Heart right ventricle (tissue), 16 donors: ENCODE results near the gene FAM222A. TPM values are rescaled to one million over a fixed set of nuclear protein-coding genes. Genes with fewer than 3 reads are reported as not detected.

Experiments
- ATAC-seq, 8 donors: fragments of 200-7000 bp; cut with Tn5 transposase; one replicate each; pipeline ENCODE4 v1.9.1; 2020; ENCODE audit warnings: mild to moderate bottlenecking in 8 of 8, moderate library complexity in 8 of 8, moderate number of reproducible peaks in 1 of 8
- DNase-seq, 2 donors: peaks; one replicate each; pipeline ENCODE4 v3.0.0-alpha.2; 2020
- H3K27ac ChIP-seq, 10 donors: fragments of 200-600 bp; sonication (generic) in 2 of 10; one replicate each; pipeline versions ENCODE4 v1.5.0 to v1.8.0; 2020 to 2022; ENCODE audit warnings: mild to moderate bottlenecking in 3 of 10
- H3K27me3 ChIP-seq, 7 donors: fragments of 200-600 bp; one replicate each; pipeline ENCODE4 v1.8.0; 2021 to 2022; ENCODE audit warnings: mild to moderate bottlenecking in 2 of 7
- H3K36me3 ChIP-seq, 9 donors: fragments of 200-600 bp; sonication (generic) in 1 of 9; one replicate each; pipeline versions ENCODE4 v1.5.0 to v1.8.0; 2020 to 2022; ENCODE audit warnings: mild to moderate bottlenecking in 2 of 9
- H3K4me1 ChIP-seq, 9 donors: fragments of 200-600 bp; sonication (generic) in 1 of 9; one replicate each; pipeline versions ENCODE4 v1.5.0 to v1.8.0; 2020 to 2022; ENCODE audit warnings: mild to moderate bottlenecking in 4 of 9
- H3K4me3 ChIP-seq, 10 donors: fragments of 200-600 bp; sonication (generic) in 2 of 10; one replicate each; pipeline versions ENCODE4 v1.5.0 to v1.8.0; 2020 to 2022; ENCODE audit warnings: mild to moderate bottlenecking in 7 of 10, moderate library complexity in 2 of 10
- H3K9me3 ChIP-seq, 11 donors: fragments of 200-600 bp in 10 of 11; sonication (generic) in 2 of 11; one replicate each; pipeline versions ENCODE4 v1.5.0 to v1.8.0; 2013 to 2022; ENCODE audit warnings: mild to moderate bottlenecking in 2 of 11, control low read depth in 1 of 11, moderate library complexity in 1 of 11
- CTCF ChIP-seq, 9 donors: fragments of 200-600 bp; sonication (generic) in 2 of 9; IDR thresholded peaks; one replicate each; pipeline versions ENCODE4 v1.5.0 to v1.8.0; 2021 to 2022; ENCODE audit warnings: antibody characterized with exemption in 9 of 9, mild to moderate bottlenecking in 5 of 9, moderate library complexity in 1 of 9
- WGBS, 2 donors: extraction: QIAGEN DNeasy Blood & Tissue Kit; methylation state at CpG; one replicate each; pipeline ENCODE4 v1.1.7; 2013; ENCODE audit warnings: inconsistent platforms in 1 of 2; 5-methylcytosine and 5-hydroxymethylcytosine counted together
- intact Hi-C, 10 donors: fragments of 100-400 bp; cut with DNase I; formaldehyde crosslinking; loops; one replicate each; pipeline versions ENCODE4 v1.11.1 to v1.14.2; 2022
- polyA plus RNA-seq, 2 donors: library from polyadenylated mRNA; stranded (reverse); fragments of 200-250 nt; gene quantifications; one replicate each; pipeline ENCODE4 v1.2.3, GENCODE V29; 2013
- total RNA-seq, 10 donors: library from RNA; stranded (reverse); fragmentation: NEBNext Ultra II Directional in 3 of 10; extraction: Animal tissue kit (Norgen Biotek cat#: 25700) in 3 of 10; gene quantifications; one replicate each; pipeline versions ENCODE4 v1.2.1 to v1.2.4, GENCODE V29; 2021 to 2023
- donor health status: Arrhythmogenic right ventricular cardiomyopathy.
- donor health status: ischemic (EF 13 %, LVEDD 7.1; RV severe dilation, severe dysfunction).
- donor health status: healthy with polysubstance abuse.
- donor health status: DM: no; HTN: yes; CAD: no.
- donor health status: DM: no; HTN: no; CAD: no.
- donor health status: ischemic (EF 25% LVEDD 6.9; RV normal size, moderate dysfunction).
- donor health status: ischemic (EF 25% LVEDD 5.7; RV mildly dilated, moderate dysfunction).
- donor health status: healthy.
- donor health status: DM: yes; HTN: yes; CAD: no.
- donor health status: Ischemic cardiomyopathy.
- donor health status: ischemic (EF 35%, LVEDD 5.7; RV mildly dilated, moderate dysfunction).
- donor health status: nonischemic (EF 11% LVEDD 7.7; RV severe dilation, severe dysfunction).
- donor health status: DM: yes; HTN: yes; CAD: no.
- donor health status: PGD.
- donor health status: ischemic (EF 29% LVEDD 5.4; RV normal size, mild dysfunction).
- donor health status: nonischemic (EF 23%, LVEDD 6.1; RV moderate dilation, normal function).

The FAM222A gene
- total and polyA plus RNA-seq, 12 donors = 2.7 to 26.0 (median 7.0) TPM

- H3K36me3 ChIP-seq = no peaks in the 10 kb centered on the region
- TF ChIP-seq CTCF (IDR thresholded peaks at IDR 0.05) = no peak
- no peak for ATAC-seq
- no peaks in the 10 kb centered on the region for H3K9me3 ChIP-seq
- no peak overlapping the region for H3K27ac ChIP-seq
- peaks cover 0 to 20% (median 0%) of the 10 kb centered on the region in 7 donors for H3K27me3 ChIP-seq
- 70 to 86% methylated on average over 7 of the region's 7 CpGs for WGBS, 2 donors
- no peak overlapping the region for H3K4me3 ChIP-seq
- H3K4me1 ChIP-seq = peaks cover 0 to 36% (median 17%) of the 10 kb centered on the region in 9 donors
- no peak for DNase-seq
- intact Hi-C loops = loop anchor here in 1 of 10 donors (5.0 kb wide), 1 partner anchor 1410 kb away; no protein-coding TSS in a partner anchor
Observed at GRCh38 chr12:109737631-109738030, 24.0 kb downstream of the FAM222A start.

DNA sequence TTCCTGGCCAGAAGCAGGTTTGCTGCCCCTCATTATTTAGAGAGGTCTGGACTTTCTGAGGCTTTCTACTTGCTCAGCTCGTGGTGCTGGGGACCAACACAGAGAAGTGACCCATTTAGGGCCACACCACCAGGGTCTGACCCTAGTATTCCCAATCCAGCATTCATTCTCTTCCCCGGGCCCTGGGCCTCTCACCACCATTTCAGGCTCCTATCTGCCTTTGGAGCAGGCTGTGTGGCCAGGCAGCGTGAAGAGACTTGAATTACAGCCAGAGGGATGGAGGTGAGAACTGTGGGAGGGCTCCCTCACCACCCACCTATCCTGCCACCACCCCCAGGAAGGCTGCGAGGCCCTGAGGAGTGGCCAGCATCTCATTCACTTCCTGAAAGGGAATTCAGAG, 24.6 kb downstream of the FAM222A start:
- 63 to 71% methylated on average over 4 of the region's 4 CpGs for WGBS, 2 donors
- Histone ChIP-seq H3K4me3 (no peak overlapping the region), H3K27ac (no peak overlapping the region), H3K9me3 (no peaks in the 10 kb centered on the region), H3K36me3 (no peaks in the 10 kb centered on the region), H3K4me1 (peaks cover 0 to 36% (median 17%) of the 10 kb centered on the region in 9 donors), H3K27me3 (peaks cover 0 to 19% (median 0%) of the 10 kb centered on the region in 7 donors)
- intact Hi-C loops = loop anchor here in 1 of 10 donors (5.0 kb wide), 1 partner anchor 1411 kb away; no protein-coding TSS in a partner anchor
- TF ChIP-seq CTCF (IDR thresholded peaks at IDR 0.05) = no peak
- no peak for ATAC-seq
- DNase-seq = no peak

- Histone ChIP-seq H3K27ac (no peak overlapping the region), H3K4me3 (no peak overlapping the region), H3K9me3 (no peaks in the 10 kb centered on the region), H3K36me3 (no peaks in the 10 kb centered on the region), H3K27me3 (peaks cover 0 to 11% (median 0%) of the 10 kb centered on the region in 7 donors), H3K4me1 (peaks cover 0 to 36% (median 17%) of the 10 kb centered on the region in 9 donors)
- intact Hi-C loops = loop anchor here in 1 of 10 donors (5.0 kb wide), 1 partner anchor 1412 kb away; no protein-coding TSS in a partner anchor
- TF ChIP-seq CTCF (IDR thresholded peaks at IDR 0.05) = no peak
- ATAC-seq (no peak), DNase-seq (no peak)
- 84 to 91% methylated on average over 6 of the region's 6 CpGs for WGBS, 2 donors
Observed at GRCh38 chr12:109738878-109739665, 25.4 kb downstream of the FAM222A start.

GRCh38 chr12:109739747-109740693, 26.4 kb downstream of the FAM222A start:
- Histone ChIP-seq H3K4me1 (peaks cover 0 to 28% (median 17%) of the 10 kb centered on the region in 9 donors), H3K4me3 (no peak overlapping the region), H3K9me3 (no peaks in the 10 kb centered on the region), H3K27me3 (peaks cover 0 to 1% (median 0%) of the 10 kb centered on the region in 7 donors), H3K27ac (no peak overlapping the region), H3K36me3 (no peaks in the 10 kb centered on the region)
- 23% methylated on average over 18 of the region's 18 CpGs for WGBS, 2 donors
- TF ChIP-seq CTCF (IDR thresholded peaks at IDR 0.05) = peak in 6 of 9 donors; percentile 17 to 43 (median 32)
- DNase-seq (peak in 1 of 2 donors; percentile 7), ATAC-seq (peak in 2 of 8 donors; percentile 25 to 28)
- intact Hi-C loops = loop anchor here in 1 of 10 donors (5.0 kb wide), 1 partner anchor 1413 kb away; no protein-coding TSS in a partner anchor
